PC-9 (cell line): ENCODE results near the gene MXD1. TPM values are rescaled to one million over a fixed set of nuclear protein-coding genes. Genes with fewer than 3 reads are reported as not detected.

Experiments
- BruUV-seq: library from RNA; stranded (reverse); fragments of 400-500 nt; replicated peaks from 2 replicates; lab custom pipeline; 2021; lab: Mats Ljungman, UMichigan
- CTCF ChIA-PET: fragments of 300-600 bp; sonication (Branson Sonifier 250); formaldehyde crosslinking; loops from one replicate; lab custom pipeline; 2022; ENCODE audit warnings: antibody characterized with exemption; lab: Charles Lee
- POLR2A ChIA-PET: fragments of 300-600 bp; sonication (Branson Sonifier 250); formaldehyde crosslinking; loops from one replicate; lab custom pipeline; 2022; ENCODE audit warnings: antibody characterized with exemption; ENCODE audit not compliant: unreplicated experiment; lab: Charles Lee
- DNase-seq, 2 experiments: peaks; one replicate each; pipeline versions ENCODE4 v3.0.0 to v3.0.0-alpha.2; 2015 to 2022; ENCODE audit warnings: mixed read lengths in 1 of 2
- H2AFZ ChIP-seq: fragments of 200-600 bp; sonication (generic); 2 replicates; pipeline ENCODE4 v1.8.1; 2017; ENCODE audit warnings: antibody characterized with exemption
- H3F3A ChIP-seq: fragments of 200-600 bp; sonication (generic); 2 replicates; pipeline ENCODE4 v1.8.1; 2017; ENCODE audit warnings: antibody characterized with exemption, mild to moderate bottlenecking, low read depth; ENCODE audit not compliant: insufficient read depth
- H3K27ac ChIP-seq: fragments of 200-600 bp; sonication (generic); 2 replicates; pipeline ENCODE4 v1.6.1; 2016; ENCODE audit warnings: mixed run types
- H3K27me3 ChIP-seq: fragments of 200-600 bp; sonication (generic); 2 replicates; pipeline ENCODE4 v1.6.1; 2016; ENCODE audit warnings: low read depth, mixed run types; ENCODE audit not compliant: insufficient read depth
- H3K36me3 ChIP-seq: fragments of 200-600 bp; sonication (generic); 2 replicates; pipeline ENCODE4 v1.6.1; 2016; ENCODE audit warnings: low read depth, mixed run types
- H3K4me1 ChIP-seq: fragments of 200-600 bp; sonication (generic); replicated peaks from 2 replicates; pipeline ENCODE4 v1.6.1; 2016; ENCODE audit warnings: mixed run types; ENCODE audit not compliant: insufficient read depth
- H3K4me2 ChIP-seq: fragments of 200-600 bp; sonication (generic); 2 replicates; pipeline ENCODE4 v1.6.1; 2017; ENCODE audit warnings: mixed run types
- H3K4me3 ChIP-seq: fragments of 200-600 bp; sonication (generic); 2 replicates; pipeline ENCODE4 v1.6.1; 2016; ENCODE audit warnings: mixed run types
- H3K79me2 ChIP-seq: fragments of 200-600 bp; sonication (generic); 2 replicates; pipeline ENCODE4 v1.6.1; 2017; ENCODE audit warnings: low read depth, mixed run types
- H3K9me2 ChIP-seq: fragments of 200-600 bp; sonication (generic); 2 replicates; pipeline ENCODE4 v1.8.1; 2017; ENCODE audit warnings: mild to moderate bottlenecking; ENCODE audit not compliant: insufficient read depth
- H3K9me3 ChIP-seq: fragments of 200-600 bp; sonication (generic); 2 replicates; pipeline ENCODE4 v1.8.1; 2016; ENCODE audit warnings: low read depth; ENCODE audit not compliant: insufficient read depth
- H4K20me1 ChIP-seq: fragments of 200-600 bp; sonication (generic); 2 replicates; pipeline ENCODE4 v1.8.1; 2017; ENCODE audit not compliant: insufficient read depth
- EZH2 ChIP-seq: fragments of 200-600 bp; sonication (generic); IDR thresholded peaks from 2 replicates; pipeline ENCODE4 v1.8.0; 2017; ENCODE audit warnings: antibody characterized with exemption, low read depth
- intact Hi-C: fragments of 100-400 bp; cut with micrococcal nuclease; formaldehyde crosslinking; loops from one replicate; pipeline ENCODE4 v1.10.0; 2022; ENCODE audit not compliant: unreplicated experiment
- total RNA-seq: library from RNA; stranded (reverse); gene quantifications from 2 replicates; pipeline ENCODE4 v1.2.3, GENCODE V29; 2021
- TF ChIP-seq, protein P1 (sequence below): fragments of 200-600 bp; sonication (generic); conservative IDR thresholded peaks from 2 replicates; pipeline ENCODE4 v1.6.1; 2017; ENCODE audit warnings: mixed run types, antibody characterized with exemption, mild to moderate bottlenecking, moderate library complexity

MXD1 gene
- total RNA-seq, 1 experiment from 2014 or later, result 8.8 TPM

- TF ChIP-seq EZH2, result no peak
- TF ChIP-seq, protein P1, sequence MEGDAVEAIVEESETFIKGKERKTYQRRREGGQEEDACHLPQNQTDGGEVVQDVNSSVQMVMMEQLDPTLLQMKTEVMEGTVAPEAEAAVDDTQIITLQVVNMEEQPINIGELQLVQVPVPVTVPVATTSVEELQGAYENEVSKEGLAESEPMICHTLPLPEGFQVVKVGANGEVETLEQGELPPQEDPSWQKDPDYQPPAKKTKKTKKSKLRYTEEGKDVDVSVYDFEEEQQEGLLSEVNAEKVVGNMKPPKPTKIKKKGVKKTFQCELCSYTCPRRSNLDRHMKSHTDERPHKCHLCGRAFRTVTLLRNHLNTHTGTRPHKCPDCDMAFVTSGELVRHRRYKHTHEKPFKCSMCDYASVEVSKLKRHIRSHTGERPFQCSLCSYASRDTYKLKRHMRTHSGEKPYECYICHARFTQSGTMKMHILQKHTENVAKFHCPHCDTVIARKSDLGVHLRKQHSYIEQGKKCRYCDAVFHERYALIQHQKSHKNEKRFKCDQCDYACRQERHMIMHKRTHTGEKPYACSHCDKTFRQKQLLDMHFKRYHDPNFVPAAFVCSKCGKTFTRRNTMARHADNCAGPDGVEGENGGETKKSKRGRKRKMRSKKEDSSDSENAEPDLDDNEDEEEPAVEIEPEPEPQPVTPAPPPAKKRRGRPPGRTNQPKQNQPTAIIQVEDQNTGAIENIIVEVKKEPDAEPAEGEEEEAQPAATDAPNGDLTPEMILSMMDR, result no peak
- CTCF ChIA-PET, result no interaction called here
- H3K4me1 ChIP-seq, result 0 out of 2 replicates have a peak, but pooled peaks cover 3% of the 10 kb centered on the region
- no peaks in the 10 kb centered on the region for H3K9me3 ChIP-seq
- H3K4me3 ChIP-seq, result no peak overlapping the region
- POLR2A ChIA-PET, result no interaction called here
- no peaks in the 10 kb centered on the region for H3K27me3 ChIP-seq
- H3F3A ChIP-seq, result no peaks in the 10 kb centered on the region
- no peaks in the 10 kb centered on the region for H3K79me2 ChIP-seq
- H3K4me2 ChIP-seq, result no peak overlapping the region
- H3K36me3 ChIP-seq, result no peaks in the 10 kb centered on the region
- intact Hi-C loops, result no loop called here
- H4K20me1 ChIP-seq, result no peaks in the 10 kb centered on the region
- no peak for DNase-seq
- no peak overlapping the region for H3K27ac ChIP-seq
- no peak overlapping the region for H2AFZ ChIP-seq
- H3K9me2 ChIP-seq, result no peaks in the 10 kb centered on the region
- BruUV-seq, result no TSS peak
These were observed 61.0 kb downstream of the MXD1 start for GRCh38 chr2:69975853-69976462.

GRCh38 chr2:69977186-69977585, 62.3 kb downstream of the MXD1 start:
- Histone ChIP-seq H3K4me2 (no peak overlapping the region), H3K4me3 (no peak overlapping the region), H3F3A (no peaks in the 10 kb centered on the region), H3K27ac (no peak overlapping the region), H2AFZ (no peak overlapping the region), H3K79me2 (no peaks in the 10 kb centered on the region), H4K20me1 (no peaks in the 10 kb centered on the region), H3K27me3 (no peaks in the 10 kb centered on the region), H3K9me2 (no peaks in the 10 kb centered on the region), H3K36me3 (no peaks in the 10 kb centered on the region), H3K4me1 (0 out of 2 replicates have a peak, but pooled peaks cover 3% of the 10 kb centered on the region), H3K9me3 (no peaks in the 10 kb centered on the region)
- intact Hi-C loops, result no loop called here
- TF ChIP-seq EZH2, result no peak
- TF ChIP-seq, protein P1, result no peak
- no TSS peak for BruUV-seq
- ChIA-PET CTCF (no interaction called here), POLR2A (no interaction called here)
- no peak for DNase-seq

DNA sequence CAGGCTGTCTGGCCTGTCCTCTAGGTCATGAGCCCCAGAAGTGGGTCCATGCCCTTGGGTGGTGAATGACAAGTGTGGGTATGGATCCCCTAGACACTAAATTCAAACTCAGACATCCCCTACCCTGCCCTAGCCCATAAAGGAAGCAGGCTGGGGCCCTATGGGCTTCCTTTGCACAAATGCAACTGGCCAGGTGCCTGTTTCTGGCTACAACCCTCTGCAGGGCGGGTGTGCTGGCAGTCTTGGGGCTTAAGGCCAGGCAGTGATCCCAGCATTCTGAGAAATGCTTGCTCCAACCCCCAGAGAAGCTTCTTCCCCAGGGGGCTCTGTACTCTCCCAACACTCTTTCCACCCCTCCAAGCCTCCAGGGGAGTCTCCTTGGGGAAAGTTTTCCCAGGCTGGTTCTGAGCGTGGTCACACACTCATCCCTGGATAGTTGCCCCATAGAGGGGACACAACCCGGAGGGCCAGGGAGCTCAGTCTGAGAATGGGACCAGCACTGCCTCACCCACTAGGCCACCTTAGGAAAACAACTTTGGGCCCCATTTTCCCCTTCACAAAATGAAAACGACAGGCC, 63.1 kb downstream of the MXD1 start:
- CTCF ChIA-PET, result interaction anchor here (0.7 kb wide), 1 partner anchor 33 kb away, joined by 9 read pairs; no protein-coding TSS in a partner anchor
- H3K4me2 ChIP-seq, result no peak overlapping the region
- no peak for DNase-seq
- TF ChIP-seq, protein P1, result no peak
- TF ChIP-seq EZH2, result no peak
- intact Hi-C loops, result no loop called here
- H3K9me2 ChIP-seq, result no peaks in the 10 kb centered on the region
- no peak overlapping the region for H3K4me3 ChIP-seq
- no peaks in the 10 kb centered on the region for H3F3A ChIP-seq
- 0 out of 2 replicates have a peak, but pooled peaks cover 3% of the 10 kb centered on the region for H3K4me1 ChIP-seq
- H2AFZ ChIP-seq, result no peak overlapping the region
- no peaks in the 10 kb centered on the region for H3K27me3 ChIP-seq
- H3K27ac ChIP-seq, result no peak overlapping the region
- H4K20me1 ChIP-seq, result no peaks in the 10 kb centered on the region
- POLR2A ChIA-PET, result no interaction called here
- BruUV-seq, result no TSS peak
- no peaks in the 10 kb centered on the region for H3K79me2 ChIP-seq
- H3K9me3 ChIP-seq, result no peaks in the 10 kb centered on the region
- H3K36me3 ChIP-seq, result no peaks in the 10 kb centered on the region
